KMS-11 (cell line): ENCODE results near the gene ZNF236.
A peak's percentile ranks its signal among the peaks of the same experiment; 100 is the strongest.

Source experiments
- H2AFZ ChIP-seq: fragments of 200-600 bp; sonication (generic); 2 replicates; pipeline ENCODE4 v1.6.1; 2016; ENCODE audit warnings: antibody characterized with exemption, mixed run types, low read depth
- H3K27ac ChIP-seq: fragments of 200-600 bp; sonication (generic); 2 replicates; pipeline ENCODE4 v1.6.1; 2016; ENCODE audit warnings: mild to moderate bottlenecking, mixed run types
- H3K27me3 ChIP-seq: fragments of 200-600 bp; sonication (generic); 2 replicates; pipeline ENCODE4 v1.6.1; 2017; ENCODE audit warnings: mild to moderate bottlenecking, low read depth, mixed run types, moderate library complexity; ENCODE audit not compliant: insufficient read depth
- H3K36me3 ChIP-seq: fragments of 200-600 bp; sonication (generic); 2 replicates; pipeline ENCODE4 v1.6.1; 2017; ENCODE audit warnings: mild to moderate bottlenecking, mixed run types; ENCODE audit not compliant: insufficient read depth
- H3K4me1 ChIP-seq: fragments of 200-600 bp; sonication (generic); 2 replicates; pipeline ENCODE4 v1.6.1; 2016; ENCODE audit warnings: mild to moderate bottlenecking, low read depth, mixed run types; ENCODE audit not compliant: poor library complexity, severe bottlenecking
- H3K4me2 ChIP-seq: fragments of 200-600 bp; sonication (generic); 2 replicates; pipeline ENCODE4 v1.7.0; 2016; ENCODE audit warnings: mild to moderate bottlenecking, mixed run types
- H3K4me3 ChIP-seq: fragments of 200-600 bp; sonication (generic); IDR thresholded peaks from 2 replicates; pipeline ENCODE4 v1.6.1; 2017; ENCODE audit warnings: low read depth, low read length, mixed read lengths; ENCODE audit not compliant: insufficient read depth
- H3K79me2 ChIP-seq: fragments of 200-600 bp; sonication (generic); 2 replicates; pipeline ENCODE4 v1.6.1; 2016; ENCODE audit warnings: low read depth, mixed run types; ENCODE audit not compliant: insufficient read depth
- H3K9ac ChIP-seq: fragments of 200-600 bp; sonication (generic); 2 replicates; pipeline ENCODE4 v1.6.1; 2016; ENCODE audit warnings: mild to moderate bottlenecking, mixed run types
- H4K20me1 ChIP-seq: fragments of 200-600 bp; sonication (generic); 2 replicates; pipeline ENCODE4 v1.6.1; 2016; ENCODE audit warnings: mild to moderate bottlenecking, mixed run types; ENCODE audit not compliant: insufficient read depth
- CTCF ChIP-seq: fragments of 200-600 bp; sonication (generic); conservative IDR thresholded peaks from 2 replicates; pipeline ENCODE4 v1.6.1; 2017; ENCODE audit warnings: low read depth, mild to moderate bottlenecking, antibody characterized with exemption, low read length, moderate library complexity, mixed read lengths

The ZNF236 gene

GRCh38 chr18:77000527-77000926 is 178.2 kb downstream of the ZNF236 start:
- H3K79me2 ChIP-seq: no peaks in the 10 kb centered on the region
- peak overlapping the region; percentile 33; the same call in 1 of the 2 replicates for H3K4me2 ChIP-seq
- H2AFZ ChIP-seq: peak overlapping the region; percentile 61
- no peaks in the 10 kb centered on the region for H3K36me3 ChIP-seq
- H3K9ac ChIP-seq: no peak overlapping the region
- H3K4me1 ChIP-seq: peaks cover 3% of the 10 kb centered on the region
- no peaks in the 10 kb centered on the region for H4K20me1 ChIP-seq
- no peaks in the 10 kb centered on the region for H3K27me3 ChIP-seq
- no peak overlapping the region for H3K27ac ChIP-seq
- peak; percentile 99 for TF ChIP-seq CTCF
- H3K4me3 ChIP-seq: no peak overlapping the region

- Histone ChIP-seq H3K4me1 (peaks cover 3% of the 10 kb centered on the region), H3K27ac (no peak overlapping the region), H3K9ac (no peak overlapping the region), H3K79me2 (no peaks in the 10 kb centered on the region), H3K4me2 (no peak overlapping the region), H3K27me3 (no peaks in the 10 kb centered on the region), H3K4me3 (no peak overlapping the region), H4K20me1 (no peaks in the 10 kb centered on the region), H3K36me3 (no peaks in the 10 kb centered on the region), H2AFZ (peak overlapping the region; percentile 61; the same call in 1 of the 2 replicates)
- TF ChIP-seq CTCF: no peak
Measured at GRCh38 chr18:77001041-77001440, 178.7 kb downstream of the ZNF236 start.

- no peak overlapping the region for H2AFZ ChIP-seq
- H3K36me3 ChIP-seq: no peaks in the 10 kb centered on the region
- H3K27me3 ChIP-seq: no peaks in the 10 kb centered on the region
- no peak overlapping the region for H3K9ac ChIP-seq
- H3K27ac ChIP-seq: no peak overlapping the region
- no peak overlapping the region for H3K4me2 ChIP-seq
- H3K4me1 ChIP-seq: peaks cover 3% of the 10 kb centered on the region
- no peaks in the 10 kb centered on the region for H3K79me2 ChIP-seq
- no peak overlapping the region for H3K4me3 ChIP-seq
- TF ChIP-seq CTCF: no peak
- H4K20me1 ChIP-seq: no peaks in the 10 kb centered on the region
Measured at GRCh38 chr18:77001979-77002378, 179.6 kb downstream of the ZNF236 start.

GRCh38 chr18:77002496-77002895 is 180.1 kb downstream of the ZNF236 start:
- H3K4me2 ChIP-seq: no peak overlapping the region
- no peak overlapping the region for H3K27ac ChIP-seq
- H4K20me1 ChIP-seq: no peaks in the 10 kb centered on the region
- H3K36me3 ChIP-seq: no peaks in the 10 kb centered on the region
- no peaks in the 10 kb centered on the region for H3K27me3 ChIP-seq
- H3K79me2 ChIP-seq: no peaks in the 10 kb centered on the region
- H3K4me1 ChIP-seq: peaks cover 3% of the 10 kb centered on the region
- no peak overlapping the region for H3K4me3 ChIP-seq
- no peak overlapping the region for H3K9ac ChIP-seq
- no peak overlapping the region for H2AFZ ChIP-seq
- TF ChIP-seq CTCF: no peak
